Breast epithelium (tissue), 4 donors: ENCODE results near the gene PRR35. TPM values are rescaled to one million over a fixed set of nuclear protein-coding genes. Genes with fewer than 3 reads are reported as not detected.

ENCODE experiments used
- DNase-seq, 2 donors: peaks; one replicate each; pipeline ENCODE4 v3.0.0-alpha.2; 2019; ENCODE audit warnings: low spot score in 2 of 2
- H3K27ac ChIP-seq, 2 donors: fragments of 200-600 bp; sonication (generic) in 1 of 2; one replicate each; pipeline ENCODE4 v1.5.1; 2016 to 2019; ENCODE audit warnings: mild to moderate bottlenecking in 1 of 2
- H3K27me3 ChIP-seq, 2 donors: fragments of 200-600 bp; sonication (generic) in 1 of 2; one replicate each; pipeline versions ENCODE4 v1.5.1 to v1.6.0; 2017 to 2019; ENCODE audit warnings: control low read depth in 1 of 2, mild to moderate bottlenecking in 1 of 2
- H3K36me3 ChIP-seq: fragments of 200-600 bp; one replicate; pipeline ENCODE4 v1.5.1; 2019
- H3K4me1 ChIP-seq, 2 donors: fragments of 200-600 bp; sonication (generic); one replicate each; pipeline ENCODE4 v1.5.1; 2016 to 2019; ENCODE audit warnings: control low read depth in 1 of 2
- H3K4me3 ChIP-seq, 3 donors: fragments of 200-600 bp; sonication (generic); 1 replicate in 2 of 3; 2 replicates in 1 of 3; pipeline ENCODE4 v1.5.1; 2016 to 2019; ENCODE audit warnings: mild to moderate bottlenecking in 3 of 3, moderate library complexity in 2 of 3
- H3K9me3 ChIP-seq, 2 donors: fragments of 200-600 bp; sonication (generic) in 1 of 2; one replicate each; pipeline ENCODE4 v1.5.1; 2016 to 2019; ENCODE audit warnings: control low read depth in 1 of 2
- POLR2A ChIP-seq: fragments of 450-650 bp; IDR thresholded peaks from one replicate; pipeline ENCODE4 v1.6.1; 2016; ENCODE audit warnings: antibody characterized with exemption, mild to moderate bottlenecking, moderate library complexity
- POLR2AphosphoS5 ChIP-seq, 3 donors: sonication (generic); formaldehyde crosslinking; IDR thresholded peaks; one replicate each; pipeline ENCODE4 v1.6.1; 2017; ENCODE audit warnings: antibody characterized with exemption in 3 of 3
- intact Hi-C: fragments of 100-400 bp; cut with DNase I; formaldehyde crosslinking; loops from one replicate; pipeline ENCODE4 v1.15.1; 2023; ENCODE audit warnings: low total_unique reads
- total RNA-seq, 3 donors: library from RNA; depleted of rRNA; stranded (reverse); fragments of >200 nt; gene quantifications; one replicate each; pipeline ENCODE4 v1.1.0, GENCODE V29; 2016
- TF ChIP-seq, protein P1 (sequence below), 3 donors: fragments of 450-650 bp; IDR thresholded peaks; one replicate each; pipeline ENCODE4 v1.5.1; 2016 to 2017; ENCODE audit warnings: antibody characterized with exemption in 3 of 3, mild to moderate bottlenecking in 3 of 3, moderate library complexity in 3 of 3

PRR35 gene
- total RNA-seq, 3 donors from 2014 or later: not detected

- Histone ChIP-seq H3K4me1 (no peaks in the 10 kb centered on the region), H3K9me3 (no peaks in the 10 kb centered on the region), H3K4me3 (no peak overlapping the region), H3K27me3 (no peaks in the 10 kb centered on the region), H3K27ac (no peak overlapping the region), H3K36me3 (peaks cover 9% of the 10 kb centered on the region)
- intact Hi-C loops: no loop called here
- DNase-seq: no peak
- no peak for TF ChIP-seq POLR2AphosphoS5 (IDR thresholded peaks at IDR 0.05)
- TF ChIP-seq, protein P1, sequence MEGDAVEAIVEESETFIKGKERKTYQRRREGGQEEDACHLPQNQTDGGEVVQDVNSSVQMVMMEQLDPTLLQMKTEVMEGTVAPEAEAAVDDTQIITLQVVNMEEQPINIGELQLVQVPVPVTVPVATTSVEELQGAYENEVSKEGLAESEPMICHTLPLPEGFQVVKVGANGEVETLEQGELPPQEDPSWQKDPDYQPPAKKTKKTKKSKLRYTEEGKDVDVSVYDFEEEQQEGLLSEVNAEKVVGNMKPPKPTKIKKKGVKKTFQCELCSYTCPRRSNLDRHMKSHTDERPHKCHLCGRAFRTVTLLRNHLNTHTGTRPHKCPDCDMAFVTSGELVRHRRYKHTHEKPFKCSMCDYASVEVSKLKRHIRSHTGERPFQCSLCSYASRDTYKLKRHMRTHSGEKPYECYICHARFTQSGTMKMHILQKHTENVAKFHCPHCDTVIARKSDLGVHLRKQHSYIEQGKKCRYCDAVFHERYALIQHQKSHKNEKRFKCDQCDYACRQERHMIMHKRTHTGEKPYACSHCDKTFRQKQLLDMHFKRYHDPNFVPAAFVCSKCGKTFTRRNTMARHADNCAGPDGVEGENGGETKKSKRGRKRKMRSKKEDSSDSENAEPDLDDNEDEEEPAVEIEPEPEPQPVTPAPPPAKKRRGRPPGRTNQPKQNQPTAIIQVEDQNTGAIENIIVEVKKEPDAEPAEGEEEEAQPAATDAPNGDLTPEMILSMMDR (IDR thresholded peaks at IDR 0.05): no peak
- no peak for TF ChIP-seq POLR2A
Observed at GRCh38 chr16:552171-552570, 8.0 kb upstream of the PRR35 start.

DNA sequence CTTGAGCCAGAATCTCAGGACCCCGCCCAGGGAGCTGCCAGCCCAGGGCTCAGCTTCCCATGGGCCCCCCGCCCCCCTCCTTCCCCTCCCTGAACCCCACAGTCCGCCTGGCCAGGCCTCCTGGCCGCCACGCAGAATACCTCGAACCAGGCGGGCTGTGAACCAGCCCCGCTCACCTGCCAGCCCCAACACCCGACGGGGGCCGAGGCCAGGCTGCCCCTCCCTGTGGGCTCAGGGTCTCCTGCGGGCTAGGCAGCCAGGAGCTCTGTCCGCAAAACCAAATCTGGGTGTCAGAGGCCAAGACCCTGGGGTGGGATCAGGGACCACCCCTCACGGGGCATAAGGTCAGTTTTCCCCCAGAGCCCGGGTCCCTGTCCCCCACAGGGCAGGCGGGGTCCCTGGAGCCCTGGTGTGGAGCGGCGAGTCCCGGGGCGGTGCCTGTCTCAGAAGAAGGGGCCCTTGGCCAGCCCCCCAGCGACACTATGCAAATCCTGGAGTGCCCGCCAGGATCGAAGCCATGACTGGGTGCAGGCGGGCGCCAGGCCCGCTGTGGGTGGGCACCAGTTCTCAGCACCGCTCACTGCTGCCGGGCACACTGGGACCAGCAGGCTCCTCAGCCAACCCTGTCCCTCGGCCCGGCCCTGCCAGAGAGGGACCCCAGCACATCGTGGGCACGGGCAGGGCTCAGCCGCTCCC, 6.4 kb upstream of the PRR35 start:
- peaks cover 9% of the 10 kb centered on the region for H3K36me3 ChIP-seq

GRCh38 chr16:554297-554621, 5.9 kb upstream of the PRR35 start:
- intact Hi-C loops: no loop called here
- Histone ChIP-seq H3K36me3 (peaks cover 9% of the 10 kb centered on the region), H3K4me3 (peak overlapping the region in 1 of 3 donors; percentile 31), H3K4me1 (no peaks in the 10 kb centered on the region), H3K27ac (no peak overlapping the region), H3K27me3 (peaks cover 0 to 13% of the 10 kb centered on the region in 2 donors), H3K9me3 (no peaks in the 10 kb centered on the region)
- no peak for DNase-seq
- no peak for TF ChIP-seq POLR2AphosphoS5 (IDR thresholded peaks at IDR 0.05)
- TF ChIP-seq POLR2A: no peak
- TF ChIP-seq, protein P1 (IDR thresholded peaks at IDR 0.05): no peak

More for the DNA sequence above, 6.4 kb upstream of the PRR35 start:
- TF ChIP-seq POLR2AphosphoS5 (IDR thresholded peaks at IDR 0.05) (no peak), POLR2A (no peak)
- TF ChIP-seq, protein P1 (IDR thresholded peaks at IDR 0.05): no peak
- Histone ChIP-seq H3K4me1 (no peaks in the 10 kb centered on the region), H3K27ac (no peak overlapping the region), H3K9me3 (no peaks in the 10 kb centered on the region), H3K4me3 (no peak overlapping the region), H3K27me3 (peaks cover 0 to 8% of the 10 kb centered on the region in 2 donors)
- intact Hi-C loops: no loop called here
- DNase-seq: no peak

- Histone ChIP-seq H3K36me3 (peaks cover 9% of the 10 kb centered on the region), H3K4me3 (peak overlapping the region; percentile 12 to 31 (median 15)), H3K4me1 (peaks cover 0 to 3% of the 10 kb centered on the region in 2 donors), H3K27me3 (peaks cover 2 to 18% of the 10 kb centered on the region in 2 donors), H3K27ac (no peak overlapping the region), H3K9me3 (no peaks in the 10 kb centered on the region)
- intact Hi-C loops: no loop called here
- TF ChIP-seq POLR2AphosphoS5 (IDR thresholded peaks at IDR 0.05) (no peak), POLR2A (no peak)
- TF ChIP-seq, protein P1 (IDR thresholded peaks at IDR 0.05): no peak
- no peak for DNase-seq
Observed at GRCh38 chr16:554640-555365, 5.4 kb upstream of the PRR35 start.
